Large intestine (tissue), 3 donors: ENCODE data around the gene PHACTR1. TPM values are rescaled to one million over a fixed set of nuclear protein-coding genes. Genes with fewer than 3 reads are reported as not detected.

Experiments
- DNase-seq, 2 donors: peaks; one replicate each; pipeline versions ENCODE4 v3.0.0 to v3.0.0-alpha.2; 2013
- H3K27ac ChIP-seq: one replicate; pipeline ENCODE4 v1.5.1; 2013; ENCODE audit warnings: low read length
- H3K27me3 ChIP-seq: 2 replicates; pipeline ENCODE4 v1.6.1; 2013; ENCODE audit warnings: low read length; ENCODE audit not compliant: control insufficient read depth, insufficient read depth
- H3K36me3 ChIP-seq: 2 replicates; pipeline ENCODE4 v1.6.1; 2013; ENCODE audit warnings: low read length; ENCODE audit not compliant: control insufficient read depth, insufficient read depth
- H3K4me1 ChIP-seq: one replicate; pipeline ENCODE4 v1.6.1; 2013; ENCODE audit warnings: low read length; ENCODE audit not compliant: control insufficient read depth, insufficient read depth
- H3K4me3 ChIP-seq: one replicate; pipeline ENCODE4 v1.5.1; 2013; ENCODE audit warnings: low read length
- H3K9me3 ChIP-seq: one replicate; pipeline ENCODE4 v1.6.1; 2013; ENCODE audit warnings: mild to moderate bottlenecking, low read depth, low read length, moderate library complexity; ENCODE audit not compliant: control insufficient read depth
- WGBS: methylation state at CpG from one replicate; pipeline ENCODE4 v1.1.5; 2013; ENCODE audit warnings: low lambda C conversion rate; ENCODE audit not compliant: insufficient coverage; 5-methylcytosine and 5-hydroxymethylcytosine counted together
- polyA plus RNA-seq: library from polyadenylated mRNA; unstranded; fragments of 120-200 nt; gene quantifications from one replicate; pipeline ENCODE4 v1.2.1, GENCODE V29; 2013

Gene PHACTR1
- polyA plus RNA-seq, 1 donor, result 5.5 TPM

DNA sequence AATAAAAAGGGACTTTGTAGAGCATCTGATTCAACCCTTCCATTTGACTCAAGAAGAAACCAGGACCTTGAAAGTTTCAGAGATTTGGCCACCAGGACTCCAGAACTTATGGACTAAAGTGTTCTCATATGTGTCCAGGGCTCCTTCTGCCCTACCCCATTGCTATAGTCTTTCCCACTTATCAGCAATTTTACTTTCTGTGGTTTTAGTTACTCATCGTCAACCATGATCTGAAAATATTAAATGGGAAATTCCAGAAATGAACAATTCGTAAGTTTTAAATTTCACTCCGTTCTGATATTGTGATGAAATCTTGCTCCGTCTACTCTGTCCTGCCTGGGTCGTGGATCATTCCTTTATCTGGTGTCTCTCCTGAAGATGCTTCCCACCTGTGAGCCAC lies 259.8 kb downstream of the PHACTR1 start:
- Histone ChIP-seq H3K4me1 (no peaks in the 10 kb centered on the region), H3K27ac (no peak overlapping the region), H3K9me3 (no peaks in the 10 kb centered on the region), H3K36me3 (no peaks in the 10 kb centered on the region), H3K27me3 (no peaks in the 10 kb centered on the region), H3K4me3 (no peak overlapping the region)
- WGBS, result 100% methylated on average over 2 of the region's 5 CpGs
- no peak for DNase-seq

GRCh38 chr6:12977206-12977605 lies 260.6 kb downstream of the PHACTR1 start:
- Histone ChIP-seq H3K4me1 (no peaks in the 10 kb centered on the region), H3K4me3 (no peak overlapping the region), H3K27ac (no peak overlapping the region), H3K9me3 (no peaks in the 10 kb centered on the region), H3K27me3 (no peaks in the 10 kb centered on the region), H3K36me3 (no peaks in the 10 kb centered on the region)
- no peak for DNase-seq
- 100% methylated on average over 1 of the region's 3 CpGs for WGBS

DNA sequence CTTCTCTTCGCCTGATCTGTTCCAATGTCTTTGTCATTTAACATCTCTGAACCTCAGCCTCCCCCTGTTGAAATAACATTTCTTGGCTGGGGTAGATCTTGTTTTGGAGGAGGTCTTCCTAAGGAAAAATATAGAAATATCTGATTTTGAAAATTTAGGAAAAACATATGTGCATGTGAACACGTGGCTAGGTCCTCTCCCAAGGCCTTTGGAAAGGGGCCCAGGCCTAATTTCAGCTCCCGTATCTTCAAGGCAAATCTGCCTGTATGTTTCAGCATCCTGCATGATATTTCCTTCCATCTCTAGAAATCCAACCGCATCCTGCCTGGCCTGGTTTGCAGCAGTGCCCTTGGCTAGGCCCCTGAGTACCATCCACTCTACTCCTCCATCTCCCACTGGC lies 261.2 kb downstream of the PHACTR1 start:
- WGBS, result no CpG with 5 or more reads among the region's 4 CpGs
- Histone ChIP-seq H3K4me1 (no peaks in the 10 kb centered on the region), H3K4me3 (no peak overlapping the region), H3K27me3 (no peaks in the 10 kb centered on the region), H3K27ac (no peak overlapping the region), H3K36me3 (no peaks in the 10 kb centered on the region), H3K9me3 (no peaks in the 10 kb centered on the region)
- no peak for DNase-seq

- Histone ChIP-seq H3K9me3 (no peaks in the 10 kb centered on the region), H3K4me3 (no peak overlapping the region), H3K27ac (no peak overlapping the region), H3K4me1 (no peaks in the 10 kb centered on the region), H3K36me3 (no peaks in the 10 kb centered on the region), H3K27me3 (no peaks in the 10 kb centered on the region)
- DNase-seq, result no peak
- WGBS, result 100% methylated on average over 4 of the region's 4 CpGs
These were observed 264.2 kb downstream of the PHACTR1 start for GRCh38 chr6:12980741-12981140.

DNA sequence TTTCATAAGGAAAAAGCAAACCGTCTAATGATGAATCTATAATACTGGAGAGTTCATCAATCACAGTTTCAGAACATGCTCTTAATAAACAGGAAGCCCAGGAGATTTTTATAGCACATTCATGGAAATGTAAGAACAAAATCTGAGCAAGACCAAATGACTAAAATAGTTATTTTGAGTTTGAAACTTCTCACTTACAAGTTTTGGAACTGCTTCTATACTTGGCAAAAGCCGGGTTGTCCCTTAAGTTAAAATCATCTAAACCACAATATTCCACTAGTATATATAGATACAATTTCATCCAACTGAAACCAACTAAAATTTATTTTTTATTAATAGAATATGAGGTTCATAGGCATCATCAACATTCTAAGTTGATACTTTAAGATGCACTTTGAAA lies 268.2 kb downstream of the PHACTR1 start:
- Histone ChIP-seq H3K36me3 (no peaks in the 10 kb centered on the region), H3K4me1 (no peaks in the 10 kb centered on the region), H3K9me3 (no peaks in the 10 kb centered on the region), H3K27ac (no peak overlapping the region), H3K4me3 (no peak overlapping the region), H3K27me3 (no peaks in the 10 kb centered on the region)
- WGBS, result 86% methylated on average over 2 of the region's 2 CpGs
- DNase-seq, result no peak

GRCh38 chr6:12987783-12988182 lies 271.2 kb downstream of the PHACTR1 start:
- no peaks in the 10 kb centered on the region for H3K9me3 ChIP-seq
- H3K27ac ChIP-seq, result no peak overlapping the region
- H3K4me1 ChIP-seq, result no peaks in the 10 kb centered on the region
- no peak overlapping the region for H3K4me3 ChIP-seq
- H3K27me3 ChIP-seq, result no peaks in the 10 kb centered on the region
- no peak for DNase-seq
- H3K36me3 ChIP-seq, result no peaks in the 10 kb centered on the region

- Histone ChIP-seq H3K9me3 (no peaks in the 10 kb centered on the region), H3K4me3 (no peak overlapping the region), H3K27me3 (no peaks in the 10 kb centered on the region), H3K4me1 (no peaks in the 10 kb centered on the region), H3K36me3 (no peaks in the 10 kb centered on the region), H3K27ac (no peak overlapping the region)
- DNase-seq, result no peak
- WGBS, result no CpG with 5 or more reads among the region's 7 CpGs
These were observed 273.6 kb downstream of the PHACTR1 start for GRCh38 chr6:12990162-12990561.

DNA sequence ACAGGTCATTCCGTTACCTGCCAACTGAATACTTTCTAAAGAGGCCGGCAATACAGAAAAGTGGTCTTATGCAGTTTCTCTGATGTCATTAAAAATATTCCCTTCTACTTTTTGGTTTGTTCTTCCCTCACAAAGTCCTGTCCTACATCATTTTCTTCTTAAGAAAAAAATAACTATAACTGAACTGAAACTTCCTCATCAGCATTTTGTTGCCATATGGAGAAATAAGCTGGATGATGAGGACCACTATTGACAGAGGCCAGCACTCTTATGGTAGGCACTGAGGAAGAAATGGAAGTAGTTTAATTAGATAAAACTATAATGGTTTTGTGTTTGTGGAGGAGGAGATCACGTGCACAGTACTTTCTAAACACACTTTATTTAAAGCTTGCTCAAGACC lies 274.9 kb downstream of the PHACTR1 start:
- no CpG with 5 or more reads among the region's 3 CpGs for WGBS
- DNase-seq, result no peak

DNA sequence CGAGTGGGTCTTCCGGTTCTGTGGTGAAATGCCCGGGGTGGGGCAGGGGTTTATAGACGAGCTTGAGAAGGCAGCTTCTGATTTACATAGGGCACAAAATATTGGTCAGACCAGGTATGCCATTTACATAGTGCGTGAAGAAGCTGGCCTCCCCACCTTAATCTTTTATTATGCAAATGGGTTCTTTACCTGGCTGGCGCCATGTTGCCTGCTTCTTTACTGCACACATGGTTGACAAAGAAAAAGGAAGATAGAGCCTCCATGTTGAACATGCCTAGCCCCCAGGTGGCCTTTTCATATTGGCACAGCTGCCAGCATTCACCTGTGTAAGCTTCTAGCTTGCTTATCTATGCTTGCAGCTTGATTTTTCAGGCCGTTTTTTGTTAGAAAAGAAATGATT lies 276.2 kb downstream of the PHACTR1 start:
- DNase-seq, result no peak
- Histone ChIP-seq H3K4me3 (no peak overlapping the region), H3K27me3 (no peaks in the 10 kb centered on the region), H3K4me1 (no peaks in the 10 kb centered on the region), H3K27ac (no peak overlapping the region), H3K9me3 (no peaks in the 10 kb centered on the region), H3K36me3 (no peaks in the 10 kb centered on the region)
- WGBS, result 90% methylated on average over 2 of the region's 7 CpGs

More for the DNA sequence above, 274.9 kb downstream of the PHACTR1 start:
- no peak overlapping the region for H3K4me3 ChIP-seq
- no peak overlapping the region for H3K27ac ChIP-seq
- no peaks in the 10 kb centered on the region for H3K27me3 ChIP-seq
- no peaks in the 10 kb centered on the region for H3K9me3 ChIP-seq
- no peaks in the 10 kb centered on the region for H3K4me1 ChIP-seq
- H3K36me3 ChIP-seq, result no peaks in the 10 kb centered on the region

DNA sequence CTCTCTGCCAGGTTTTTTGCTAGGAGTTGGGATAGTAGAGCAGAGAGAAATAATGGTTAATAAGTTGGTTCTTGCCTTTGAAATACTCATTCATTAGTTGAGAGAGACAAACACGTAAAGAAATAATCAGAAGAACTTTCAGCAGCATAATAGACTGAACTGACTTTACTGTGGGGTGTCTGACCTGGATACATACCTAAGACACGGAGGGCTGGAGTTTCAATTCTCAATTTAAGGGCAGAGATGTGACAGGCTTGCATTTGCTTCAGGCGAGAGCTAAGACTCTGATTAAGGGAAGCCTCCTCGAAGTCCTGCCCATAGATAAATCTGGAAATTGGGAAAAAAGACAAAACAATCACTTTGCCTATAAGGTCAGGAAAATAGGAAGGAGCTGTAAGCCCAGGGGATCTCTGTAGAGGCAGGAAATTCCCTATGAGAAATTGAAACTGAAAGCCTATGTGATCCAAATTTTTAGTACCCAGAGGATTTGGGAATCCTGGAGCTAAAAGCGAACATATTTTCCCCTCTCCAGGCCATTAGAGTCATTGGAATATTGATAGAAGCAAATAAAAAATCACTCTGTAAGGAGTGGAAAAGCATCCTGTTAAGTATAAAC lies 276.8 kb downstream of the PHACTR1 start:
- no peak overlapping the region for H3K27ac ChIP-seq
- 100% methylated on average over 1 of the region's 5 CpGs for WGBS
- H3K4me3 ChIP-seq, result no peak overlapping the region
- H3K27me3 ChIP-seq, result no peaks in the 10 kb centered on the region
- H3K4me1 ChIP-seq, result no peaks in the 10 kb centered on the region
- no peaks in the 10 kb centered on the region for H3K9me3 ChIP-seq
- no peak for DNase-seq
- H3K36me3 ChIP-seq, result no peaks in the 10 kb centered on the region

DNA sequence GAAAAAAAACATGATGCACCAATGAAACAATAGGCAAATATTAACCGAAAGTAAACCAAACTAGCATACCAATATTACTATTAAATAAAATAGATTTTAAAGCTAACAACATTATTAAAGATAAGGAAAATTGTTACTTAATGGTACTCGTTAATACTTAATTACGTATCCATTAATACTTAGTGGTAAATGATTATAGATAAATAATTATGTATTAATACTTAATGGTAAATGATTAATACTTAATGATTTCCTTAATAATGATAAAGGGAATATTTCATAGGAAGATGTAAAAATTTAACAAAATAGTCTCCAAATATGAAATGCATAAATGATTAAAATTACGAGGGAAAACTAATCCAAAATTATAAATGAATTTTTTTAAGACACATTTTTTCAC lies 278.9 kb downstream of the PHACTR1 start:
- Histone ChIP-seq H3K36me3 (no peaks in the 10 kb centered on the region), H3K4me1 (no peaks in the 10 kb centered on the region), H3K9me3 (no peaks in the 10 kb centered on the region), H3K27me3 (no peaks in the 10 kb centered on the region), H3K4me3 (no peak overlapping the region), H3K27ac (no peak overlapping the region)
- DNase-seq, result no peak
- 87% methylated on average over 3 of the region's 4 CpGs for WGBS
